SKM-1 (cell line): Measurements from ENCODE around the gene TAF8.

ENCODE experiments used
- DNase-seq: peaks from one replicate; lab custom pipeline; 2025; ENCODE audit not compliant: unreplicated experiment; lab: John Stamatoyannopoulos, UW

The TAF8 gene

GRCh38 chr6:42120895-42121865 is 70.9 kb downstream of the TAF8 start:
- DNase-seq = no peak

- DNase-seq = no peak
These were observed 73.2 kb downstream of the TAF8 start for GRCh38 chr6:42123379-42124103.

GRCh38 chr6:42124223-42124836 is 74.0 kb downstream of the TAF8 start:
- DNase-seq = no peak

- DNase-seq = no peak
These were observed 74.9 kb downstream of the TAF8 start for GRCh38 chr6:42125231-42125630.

GRCh38 chr6:42125663-42126062 is 75.3 kb downstream of the TAF8 start:
- DNase-seq = no peak

GRCh38 chr6:42128460-42129359 is 78.4 kb downstream of the TAF8 start:
- no peak for DNase-seq

GRCh38 chr6:42129360-42129676 is 79.0 kb downstream of the TAF8 start:
- no peak for DNase-seq

- DNase-seq = no peak
These were observed 81.2 kb downstream of the TAF8 start for GRCh38 chr6:42131531-42131930.

GRCh38 chr6:42133926-42134325 is 83.6 kb downstream of the TAF8 start:
- no peak for DNase-seq

- DNase-seq = no peak
These were observed 84.8 kb downstream of the TAF8 start for GRCh38 chr6:42135161-42135560.

GRCh38 chr6:42135722-42136121 is 85.4 kb downstream of the TAF8 start:
- DNase-seq = no peak

GRCh38 chr6:42136508-42137193 is 86.3 kb downstream of the TAF8 start:
- DNase-seq = no peak
